ENCODE results near the gene POFUT1.

Gene POFUT1

GRCh38 chr20:32227744-32228688 lies 20.3 kb downstream of the POFUT1 start (continued):
- TF ChIP-seq, protein P1, sequence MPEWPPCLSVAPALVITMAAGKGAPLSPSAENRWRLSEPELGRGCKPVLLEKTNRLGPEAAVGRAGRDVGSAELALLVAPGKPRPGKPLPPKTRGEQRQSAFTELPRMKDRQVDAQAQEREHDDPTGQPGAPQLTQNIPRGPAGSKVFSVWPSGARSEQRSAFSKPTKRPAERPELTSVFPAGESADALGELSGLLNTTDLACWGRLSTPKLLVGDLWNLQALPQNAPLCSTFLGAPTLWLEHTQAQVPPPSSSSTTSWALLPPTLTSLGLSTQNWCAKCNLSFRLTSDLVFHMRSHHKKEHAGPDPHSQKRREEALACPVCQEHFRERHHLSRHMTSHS (tag by site-specific recombination; IDR thresholded peaks at IDR 0.05): peak; percentile 67; the same call in 1 of the 2 replicates
- TF ChIP-seq ZNF561 (tag by site-specific recombination; IDR thresholded peaks at IDR 0.05; ENCODE audit: borderline replicate concordance): no peak
- TF ChIP-seq KLF17 (tag by site-specific recombination; IDR thresholded peaks at IDR 0.05): no peak
- TF ChIP-seq SETDB1 (IDR thresholded peaks at IDR 0.05; ENCODE audit: insufficient read length, low read length): no peak
- no peak for TF ChIP-seq ZNF514 (tag by site-specific recombination; IDR thresholded peaks at IDR 0.05)
- TF ChIP-seq ZNF146 (tag by site-specific recombination; IDR thresholded peaks at IDR 0.05): no peak
- peak; percentile 64 for TF ChIP-seq KLF1 (tag by site-specific recombination; IDR thresholded peaks at IDR 0.05)
- TF ChIP-seq MZF1 (tag by site-specific recombination; IDR thresholded peaks at IDR 0.05; ENCODE audit: borderline replicate concordance): no peak
- no peak for TF ChIP-seq ZNF785 (tag by site-specific recombination; IDR thresholded peaks at IDR 0.05)
- TF ChIP-seq, protein P2, sequence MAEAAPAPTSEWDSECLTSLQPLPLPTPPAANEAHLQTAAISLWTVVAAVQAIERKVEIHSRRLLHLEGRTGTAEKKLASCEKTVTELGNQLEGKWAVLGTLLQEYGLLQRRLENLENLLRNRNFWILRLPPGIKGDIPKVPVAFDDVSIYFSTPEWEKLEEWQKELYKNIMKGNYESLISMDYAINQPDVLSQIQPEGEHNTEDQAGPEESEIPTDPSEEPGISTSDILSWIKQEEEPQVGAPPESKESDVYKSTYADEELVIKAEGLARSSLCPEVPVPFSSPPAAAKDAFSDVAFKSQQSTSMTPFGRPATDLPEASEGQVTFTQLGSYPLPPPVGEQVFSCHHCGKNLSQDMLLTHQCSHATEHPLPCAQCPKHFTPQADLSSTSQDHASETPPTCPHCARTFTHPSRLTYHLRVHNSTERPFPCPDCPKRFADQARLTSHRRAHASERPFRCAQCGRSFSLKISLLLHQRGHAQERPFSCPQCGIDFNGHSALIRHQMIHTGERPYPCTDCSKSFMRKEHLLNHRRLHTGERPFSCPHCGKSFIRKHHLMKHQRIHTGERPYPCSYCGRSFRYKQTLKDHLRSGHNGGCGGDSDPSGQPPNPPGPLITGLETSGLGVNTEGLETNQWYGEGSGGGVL (tag by site-specific recombination; IDR thresholded peaks at IDR 0.05): peak; percentile 63
- TF ChIP-seq, protein P3, sequence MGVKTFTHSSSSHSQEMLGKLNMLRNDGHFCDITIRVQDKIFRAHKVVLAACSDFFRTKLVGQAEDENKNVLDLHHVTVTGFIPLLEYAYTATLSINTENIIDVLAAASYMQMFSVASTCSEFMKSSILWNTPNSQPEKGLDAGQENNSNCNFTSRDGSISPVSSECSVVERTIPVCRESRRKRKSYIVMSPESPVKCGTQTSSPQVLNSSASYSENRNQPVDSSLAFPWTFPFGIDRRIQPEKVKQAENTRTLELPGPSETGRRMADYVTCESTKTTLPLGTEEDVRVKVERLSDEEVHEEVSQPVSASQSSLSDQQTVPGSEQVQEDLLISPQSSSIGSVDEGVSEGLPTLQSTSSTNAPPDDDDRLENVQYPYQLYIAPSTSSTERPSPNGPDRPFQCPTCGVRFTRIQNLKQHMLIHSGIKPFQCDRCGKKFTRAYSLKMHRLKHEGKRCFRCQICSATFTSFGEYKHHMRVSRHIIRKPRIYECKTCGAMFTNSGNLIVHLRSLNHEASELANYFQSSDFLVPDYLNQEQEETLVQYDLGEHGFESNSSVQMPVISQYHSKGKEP (tag by site-specific recombination; IDR thresholded peaks at IDR 0.05): peak; percentile 80
- TF ChIP-seq ZNF596 (tag by site-specific recombination; IDR thresholded peaks at IDR 0.05): no peak
- no peak for TF ChIP-seq KLF9 (tag by site-specific recombination; IDR thresholded peaks at IDR 0.05; ENCODE audit: low read depth)
- no peak for TF ChIP-seq REST (tag by site-specific recombination; IDR thresholded peaks at IDR 0.05)
- TF ChIP-seq, protein P4, sequence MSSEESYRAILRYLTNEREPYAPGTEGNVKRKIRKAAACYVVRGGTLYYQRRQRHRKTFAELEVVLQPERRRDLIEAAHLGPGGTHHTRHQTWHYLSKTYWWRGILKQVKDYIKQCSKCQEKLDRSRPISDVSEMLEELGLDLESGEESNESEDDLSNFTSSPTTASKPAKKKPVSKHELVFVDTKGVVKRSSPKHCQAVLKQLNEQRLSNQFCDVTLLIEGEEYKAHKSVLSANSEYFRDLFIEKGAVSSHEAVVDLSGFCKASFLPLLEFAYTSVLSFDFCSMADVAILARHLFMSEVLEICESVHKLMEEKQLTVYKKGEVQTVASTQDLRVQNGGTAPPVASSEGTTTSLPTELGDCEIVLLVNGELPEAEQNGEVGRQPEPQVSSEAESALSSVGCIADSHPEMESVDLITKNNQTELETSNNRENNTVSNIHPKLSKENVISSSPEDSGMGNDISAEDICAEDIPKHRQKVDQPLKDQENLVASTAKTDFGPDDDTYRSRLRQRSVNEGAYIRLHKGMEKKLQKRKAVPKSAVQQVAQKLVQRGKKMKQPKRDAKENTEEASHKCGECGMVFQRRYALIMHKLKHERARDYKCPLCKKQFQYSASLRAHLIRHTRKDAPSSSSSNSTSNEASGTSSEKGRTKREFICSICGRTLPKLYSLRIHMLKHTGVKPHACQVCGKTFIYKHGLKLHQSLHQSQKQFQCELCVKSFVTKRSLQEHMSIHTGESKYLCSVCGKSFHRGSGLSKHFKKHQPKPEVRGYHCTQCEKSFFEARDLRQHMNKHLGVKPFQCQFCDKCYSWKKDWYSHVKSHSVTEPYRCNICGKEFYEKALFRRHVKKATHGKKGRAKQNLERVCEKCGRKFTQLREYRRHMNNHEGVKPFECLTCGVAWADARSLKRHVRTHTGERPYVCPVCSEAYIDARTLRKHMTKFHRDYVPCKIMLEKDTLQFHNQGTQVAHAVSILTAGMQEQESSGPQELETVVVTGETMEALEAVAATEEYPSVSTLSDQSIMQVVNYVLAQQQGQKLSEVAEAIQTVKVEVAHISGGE (tag by site-specific recombination; conservative IDR thresholded peaks at IDR 0.05; ENCODE audit: low read depth): 0 out of 2 replicates have a peak, but pooled peaks have one; percentile 39
- no peak for TF ChIP-seq WT1 (tag by site-specific recombination; IDR thresholded peaks at IDR 0.05)
- no peak for TF ChIP-seq GFI1B (tag by site-specific recombination; IDR thresholded peaks at IDR 0.05)
- no peak for TF ChIP-seq ZNF302 (tag by site-specific recombination; IDR thresholded peaks at IDR 0.05; ENCODE audit: low read depth)
- TF ChIP-seq, protein P5, sequence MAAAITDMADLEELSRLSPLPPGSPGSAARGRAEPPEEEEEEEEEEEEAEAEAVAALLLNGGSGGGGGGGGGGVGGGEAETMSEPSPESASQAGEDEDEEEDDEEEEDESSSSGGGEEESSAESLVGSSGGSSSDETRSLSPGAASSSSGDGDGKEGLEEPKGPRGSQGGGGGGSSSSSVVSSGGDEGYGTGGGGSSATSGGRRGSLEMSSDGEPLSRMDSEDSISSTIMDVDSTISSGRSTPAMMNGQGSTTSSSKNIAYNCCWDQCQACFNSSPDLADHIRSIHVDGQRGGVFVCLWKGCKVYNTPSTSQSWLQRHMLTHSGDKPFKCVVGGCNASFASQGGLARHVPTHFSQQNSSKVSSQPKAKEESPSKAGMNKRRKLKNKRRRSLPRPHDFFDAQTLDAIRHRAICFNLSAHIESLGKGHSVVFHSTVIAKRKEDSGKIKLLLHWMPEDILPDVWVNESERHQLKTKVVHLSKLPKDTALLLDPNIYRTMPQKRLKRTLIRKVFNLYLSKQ (tag by site-specific recombination; IDR thresholded peaks at IDR 0.05; ENCODE audit: borderline replicate concordance): no peak
- no peak for TF ChIP-seq CTCF (tag by site-specific recombination; IDR thresholded peaks at IDR 0.05)
- no peak for TF ChIP-seq ZNF677 (tag by site-specific recombination; IDR thresholded peaks at IDR 0.05)
- TF ChIP-seq REPIN1 (tag by site-specific recombination; IDR thresholded peaks at IDR 0.05; ENCODE audit: low read depth): no peak
